Osteoblast (primary cell): ENCODE results near the gene KRT75. TPM values are rescaled to one million over a fixed set of nuclear protein-coding genes. Genes with fewer than 3 reads are reported as not detected.

Experiments
- DNase-seq: peaks from one replicate; pipeline ENCODE4 v3.0.0; 2011; ENCODE audit warnings: low spot score, mixed read lengths; ENCODE audit not compliant: insufficient read length; ENCODE audit errors: missing footprints
- H2AFZ ChIP-seq: 2 replicates; pipeline ENCODE4 v1.6.0; 2011; ENCODE audit warnings: mild to moderate bottlenecking, low read length
- H3K27ac ChIP-seq: 2 replicates; pipeline ENCODE4 v1.5.1; 2011; ENCODE audit warnings: mild to moderate bottlenecking, low read depth, low read length, moderate library complexity
- H3K27me3 ChIP-seq: 2 replicates; pipeline ENCODE4 v1.6.0; 2012; ENCODE audit warnings: mild to moderate bottlenecking, control low read depth, inconsistent platforms, low read length, moderate library complexity; ENCODE audit not compliant: insufficient read depth
- H3K36me3 ChIP-seq: 2 replicates; pipeline ENCODE4 v1.5.1; 2011; ENCODE audit warnings: mild to moderate bottlenecking, low read length, control low read depth, moderate library complexity; ENCODE audit not compliant: insufficient read depth
- H3K4me1 ChIP-seq: 2 replicates; pipeline ENCODE4 v1.5.1; 2011; ENCODE audit warnings: mild to moderate bottlenecking, low read length, control low read depth, moderate library complexity; ENCODE audit not compliant: insufficient read depth
- H3K4me2 ChIP-seq: 2 replicates; pipeline ENCODE4 v1.6.0; 2011; ENCODE audit warnings: mild to moderate bottlenecking, low read length; ENCODE audit not compliant: insufficient read depth
- H3K4me3 ChIP-seq: fragments of 200-600 bp; sonication (generic); 3 replicates; pipeline ENCODE4 v1.5.1; 2012; ENCODE audit warnings: mild to moderate bottlenecking, low read length, inconsistent platforms; ENCODE audit not compliant: insufficient read depth
- H3K79me2 ChIP-seq: 2 replicates; pipeline ENCODE4 v1.6.0; 2012; ENCODE audit warnings: mild to moderate bottlenecking, low read length, control low read depth, inconsistent platforms; ENCODE audit not compliant: insufficient read depth
- H3K9me3 ChIP-seq: 2 replicates; pipeline ENCODE4 v1.5.1; 2011; ENCODE audit warnings: low read depth, low read length, control low read depth
- H4K20me1 ChIP-seq: 2 replicates; pipeline ENCODE4 v1.6.0; 2012; ENCODE audit warnings: mild to moderate bottlenecking, low read length, control low read depth; ENCODE audit not compliant: insufficient read depth
- CTCF ChIP-seq: IDR thresholded peaks from 2 replicates; pipeline ENCODE4 v1.5.1; 2011; ENCODE audit warnings: mild to moderate bottlenecking, low read depth, low read length, moderate library complexity; ENCODE audit errors: extremely low read depth
- total RNA-seq: library from RNA; depleted of rRNA; stranded (reverse); fragments of >200 nt; gene quantifications from 2 replicates; pipeline ENCODE4 v1.2.3, GENCODE V29; 2012

Gene KRT75
- total RNA-seq, 1 donor, result under 0.01 TPM

GRCh38 chr12:52458861-52459260 lies 24.7 kb upstream of the KRT75 start:
- Histone ChIP-seq H3K27ac (no peak overlapping the region), H3K4me2 (no peak overlapping the region), H3K27me3 (peaks cover 53% of the 10 kb centered on the region), H3K9me3 (no peaks in the 10 kb centered on the region), H3K79me2 (no peaks in the 10 kb centered on the region), H2AFZ (no peak overlapping the region), H4K20me1 (no peaks in the 10 kb centered on the region), H3K4me1 (peaks cover 8% of the 10 kb centered on the region), H3K36me3 (no peaks in the 10 kb centered on the region), H3K4me3 (no peak overlapping the region)
- no peak for TF ChIP-seq CTCF
- no peak for DNase-seq

- no peak for DNase-seq
- Histone ChIP-seq H4K20me1 (no peaks in the 10 kb centered on the region), H3K36me3 (no peaks in the 10 kb centered on the region), H3K4me1 (peaks cover 8% of the 10 kb centered on the region), H2AFZ (no peak overlapping the region), H3K4me3 (no peak overlapping the region), H3K27ac (no peak overlapping the region), H3K4me2 (no peak overlapping the region), H3K79me2 (no peaks in the 10 kb centered on the region), H3K27me3 (peaks cover 27% of the 10 kb centered on the region), H3K9me3 (no peaks in the 10 kb centered on the region)
- TF ChIP-seq CTCF, result no peak
These were observed 21.6 kb upstream of the KRT75 start for GRCh38 chr12:52455821-52456220.

DNA sequence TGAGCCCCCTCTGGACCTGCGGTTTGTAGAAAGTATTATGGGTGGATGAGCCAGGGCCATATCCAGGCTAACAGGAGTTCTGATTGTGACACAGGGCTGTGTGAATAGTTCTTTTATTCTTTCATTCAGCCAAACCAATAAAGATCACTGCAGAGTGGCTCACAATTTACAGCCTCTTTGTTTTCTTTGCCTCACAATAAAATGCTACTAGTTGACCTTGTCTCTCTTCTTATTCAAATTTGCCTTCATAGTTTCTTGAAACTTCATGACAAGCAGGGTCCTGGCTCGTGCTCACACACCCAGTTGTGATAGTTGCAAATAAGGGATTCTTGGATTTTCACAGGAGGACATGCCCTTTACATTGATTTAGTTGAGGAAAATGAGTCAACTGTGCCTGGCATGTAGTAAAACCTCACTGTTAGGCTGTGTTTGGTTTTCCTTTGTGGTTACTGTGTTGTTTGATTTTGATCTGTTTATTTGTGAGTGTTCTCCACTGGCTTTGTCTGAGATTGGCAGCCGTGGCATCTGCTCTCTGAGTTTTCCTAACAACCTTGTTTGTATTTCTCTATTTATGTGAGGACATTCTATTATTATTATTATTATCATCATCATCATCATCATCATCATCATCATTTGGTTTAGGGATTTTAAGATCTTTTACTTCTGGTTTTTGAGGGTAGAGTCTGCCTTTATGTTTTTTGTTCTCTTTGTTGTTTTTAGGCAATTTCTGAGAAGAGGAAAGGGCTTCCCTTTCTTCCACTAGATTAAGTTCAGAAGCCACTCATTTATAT lies 20.4 kb upstream of the KRT75 start:
- H3K4me2 ChIP-seq, result no peak overlapping the region
- peaks cover 8% of the 10 kb centered on the region for H3K4me1 ChIP-seq
- no peak overlapping the region for H3K27ac ChIP-seq
- H4K20me1 ChIP-seq, result no peaks in the 10 kb centered on the region
- TF ChIP-seq CTCF, result no peak
- H3K27me3 ChIP-seq, result peaks cover 20% of the 10 kb centered on the region
- no peaks in the 10 kb centered on the region for H3K36me3 ChIP-seq
- no peaks in the 10 kb centered on the region for H3K79me2 ChIP-seq
- no peak for DNase-seq
- no peaks in the 10 kb centered on the region for H3K9me3 ChIP-seq
- no peak overlapping the region for H2AFZ ChIP-seq
- H3K4me3 ChIP-seq, result no peak overlapping the region

GRCh38 chr12:52452101-52452500 lies 17.9 kb upstream of the KRT75 start, which contains the start of gene KRT6B:
TSS of gene KRT6B (minus strand) at chr12:52452146. CDS start at chr12:52452078, 68 bp downstream.
- Histone ChIP-seq H3K36me3 (no peaks in the 10 kb centered on the region), H2AFZ (no peak within 1 kb of the TSS), H3K4me2 (no peak within 1 kb of the TSS), H3K27ac (no peak within 1 kb of the TSS), H3K9me3 (no peaks in the 10 kb centered on the region), H4K20me1 (no peaks in the 10 kb centered on the region), H3K4me1 (peaks cover 8% of the 10 kb centered on the region), H3K27me3 (peaks cover 32% of the 10 kb centered on the region), H3K79me2 (no peaks in the 10 kb centered on the region), H3K4me3 (no peak within 1 kb of the TSS)
- no peak for DNase-seq
- no peak for TF ChIP-seq CTCF
